NCI-H526 (cell line): ENCODE measurements around the gene SLC49A4.

Source experiments
- DNase-seq, 2 experiments: peaks; one replicate each; lab custom pipeline; 2025; lab: John Stamatoyannopoulos, UW

The SLC49A4 gene

GRCh38 chr3:122930063-122930997 lies 135.5 kb downstream of the SLC49A4 start:
- DNase-seq = no peak
